ENCODE measurements around the gene SMTNL1.

DNA sequence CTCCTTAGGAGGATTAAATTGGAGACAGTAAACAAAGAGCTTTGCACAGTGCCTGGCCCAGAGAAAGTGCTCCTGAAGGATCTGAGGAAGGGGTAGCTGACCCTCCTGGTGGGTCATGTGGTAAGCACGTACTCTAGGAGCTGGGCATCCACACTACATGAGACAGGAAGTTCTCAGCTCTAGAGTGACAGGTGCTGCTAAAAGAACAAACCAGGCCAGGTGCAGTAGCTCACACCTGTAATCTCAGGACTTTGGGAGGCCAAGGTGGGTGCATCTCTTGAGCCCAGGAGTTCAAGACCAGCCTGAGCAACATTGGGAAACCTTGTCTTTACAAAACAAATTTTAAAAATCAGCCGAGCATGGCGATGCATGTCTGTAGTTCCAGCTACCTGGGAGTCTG, 35.0 kb upstream of the SMTNL1 start:
- no peak for TF ChIP-seq POLR2A (IDR thresholded peaks at IDR 0.05)
- TF ChIP-seq, protein P1, sequence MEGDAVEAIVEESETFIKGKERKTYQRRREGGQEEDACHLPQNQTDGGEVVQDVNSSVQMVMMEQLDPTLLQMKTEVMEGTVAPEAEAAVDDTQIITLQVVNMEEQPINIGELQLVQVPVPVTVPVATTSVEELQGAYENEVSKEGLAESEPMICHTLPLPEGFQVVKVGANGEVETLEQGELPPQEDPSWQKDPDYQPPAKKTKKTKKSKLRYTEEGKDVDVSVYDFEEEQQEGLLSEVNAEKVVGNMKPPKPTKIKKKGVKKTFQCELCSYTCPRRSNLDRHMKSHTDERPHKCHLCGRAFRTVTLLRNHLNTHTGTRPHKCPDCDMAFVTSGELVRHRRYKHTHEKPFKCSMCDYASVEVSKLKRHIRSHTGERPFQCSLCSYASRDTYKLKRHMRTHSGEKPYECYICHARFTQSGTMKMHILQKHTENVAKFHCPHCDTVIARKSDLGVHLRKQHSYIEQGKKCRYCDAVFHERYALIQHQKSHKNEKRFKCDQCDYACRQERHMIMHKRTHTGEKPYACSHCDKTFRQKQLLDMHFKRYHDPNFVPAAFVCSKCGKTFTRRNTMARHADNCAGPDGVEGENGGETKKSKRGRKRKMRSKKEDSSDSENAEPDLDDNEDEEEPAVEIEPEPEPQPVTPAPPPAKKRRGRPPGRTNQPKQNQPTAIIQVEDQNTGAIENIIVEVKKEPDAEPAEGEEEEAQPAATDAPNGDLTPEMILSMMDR (IDR thresholded peaks at IDR 0.05 in 8 of 11, conservative IDR thresholded peaks at IDR 0.05 in 3 of 11) = no peak
